ENCODE results near the gene SWT1. TPM values are rescaled to one million over a fixed set of nuclear protein-coding genes. Genes with fewer than 3 reads are reported as not detected.
A peak's percentile ranks its signal among the peaks of the same experiment; 100 is the strongest.

The SWT1 gene
- total RNA-seq, 1 experiment from 2014 or later = 2.7 TPM

- Mint-ChIP-seq H3K36me3 (ENCODE audit: insufficient read depth, unreplicated experiment) (peaks cover 9% of the 10 kb centered on the region), H3K4me3 (ENCODE audit: unreplicated experiment) (no peak overlapping the region), H3K4me1 (ENCODE audit: low read depth, unreplicated experiment) (peaks cover 13% of the 10 kb centered on the region), H3K27me3 (ENCODE audit: insufficient read depth, unreplicated experiment) (no peaks in the 10 kb centered on the region), H3K9me3 (ENCODE audit: unreplicated experiment) (no peaks in the 10 kb centered on the region), H3K27ac (ENCODE audit: unreplicated experiment) (no peak overlapping the region)
- BruUV-seq (replicated peaks) = no TSS peak
- H3K36me3 ChIP-seq (ENCODE audit: control insufficient read depth, insufficient read depth, low read length) = no peaks in the 10 kb centered on the region
- intact Hi-C loops (cut with micrococcal nuclease; ENCODE audit: unreplicated experiment) = no loop called here
- H3K4me1 ChIP-seq = peaks cover 16% of the 10 kb centered on the region
- ChIA-PET POLR2A (no interaction called here), CTCF (no interaction called here)
- no peaks in the 10 kb centered on the region for H3K27me3 ChIP-seq (replicated peaks; ENCODE audit: control insufficient read depth, insufficient read depth, low read length)
- no peak for DNase-seq
- H3K4me3 ChIP-seq (ENCODE audit: low read depth, low read length) = no peak overlapping the region
- TF ChIP-seq, protein P1, sequence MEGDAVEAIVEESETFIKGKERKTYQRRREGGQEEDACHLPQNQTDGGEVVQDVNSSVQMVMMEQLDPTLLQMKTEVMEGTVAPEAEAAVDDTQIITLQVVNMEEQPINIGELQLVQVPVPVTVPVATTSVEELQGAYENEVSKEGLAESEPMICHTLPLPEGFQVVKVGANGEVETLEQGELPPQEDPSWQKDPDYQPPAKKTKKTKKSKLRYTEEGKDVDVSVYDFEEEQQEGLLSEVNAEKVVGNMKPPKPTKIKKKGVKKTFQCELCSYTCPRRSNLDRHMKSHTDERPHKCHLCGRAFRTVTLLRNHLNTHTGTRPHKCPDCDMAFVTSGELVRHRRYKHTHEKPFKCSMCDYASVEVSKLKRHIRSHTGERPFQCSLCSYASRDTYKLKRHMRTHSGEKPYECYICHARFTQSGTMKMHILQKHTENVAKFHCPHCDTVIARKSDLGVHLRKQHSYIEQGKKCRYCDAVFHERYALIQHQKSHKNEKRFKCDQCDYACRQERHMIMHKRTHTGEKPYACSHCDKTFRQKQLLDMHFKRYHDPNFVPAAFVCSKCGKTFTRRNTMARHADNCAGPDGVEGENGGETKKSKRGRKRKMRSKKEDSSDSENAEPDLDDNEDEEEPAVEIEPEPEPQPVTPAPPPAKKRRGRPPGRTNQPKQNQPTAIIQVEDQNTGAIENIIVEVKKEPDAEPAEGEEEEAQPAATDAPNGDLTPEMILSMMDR (IDR thresholded peaks at IDR 0.05; ENCODE audit: insufficient read depth in 1 of 2, low read depth in 1 of 2, low read length in 1 of 2, severe bottlenecking in 1 of 2, unreplicated experiment in 1 of 2) = no peak
- H3K9me3 ChIP-seq = no peaks in the 10 kb centered on the region
Measured at GRCh38 chr1:185280589-185280988, 123.6 kb downstream of the SWT1 start.

DNA sequence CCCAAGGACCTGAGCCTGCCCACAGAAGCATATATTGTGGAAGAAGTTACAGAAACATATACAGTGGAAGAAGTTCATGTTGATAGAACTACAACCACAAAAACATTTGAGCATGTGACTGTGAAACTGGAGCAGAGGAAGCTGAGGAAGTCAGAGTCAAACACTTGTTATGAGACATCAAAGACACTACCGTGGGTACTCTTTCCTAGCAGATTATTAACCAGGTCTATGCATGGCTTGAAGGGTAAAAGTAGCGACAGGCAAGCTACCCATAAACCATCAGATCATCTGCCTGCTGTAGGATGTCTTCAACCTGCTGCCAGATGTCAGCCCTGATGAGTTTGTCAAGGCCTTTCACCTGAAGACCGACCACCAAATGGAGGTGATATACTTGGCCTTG lies 124.3 kb downstream of the SWT1 start:
- POLR2A ChIA-PET = no interaction called here
- Mint-ChIP-seq H3K4me3 (ENCODE audit: unreplicated experiment) (no peak overlapping the region), H3K9me3 (ENCODE audit: unreplicated experiment) (no peaks in the 10 kb centered on the region), H3K27me3 (ENCODE audit: insufficient read depth, unreplicated experiment) (no peaks in the 10 kb centered on the region), H3K27ac (ENCODE audit: unreplicated experiment) (no peak overlapping the region), H3K36me3 (ENCODE audit: insufficient read depth, unreplicated experiment) (peaks cover 9% of the 10 kb centered on the region), H3K4me1 (ENCODE audit: low read depth, unreplicated experiment) (peaks cover 13% of the 10 kb centered on the region)
- Histone ChIP-seq H3K9me3 (no peaks in the 10 kb centered on the region), H3K27me3 (replicated peaks; ENCODE audit: control insufficient read depth, insufficient read depth, low read length) (no peaks in the 10 kb centered on the region), H3K36me3 (ENCODE audit: control insufficient read depth, insufficient read depth, low read length) (no peaks in the 10 kb centered on the region), H3K4me3 (ENCODE audit: low read depth, low read length) (no peak overlapping the region), H3K4me1 (peaks cover 20% of the 10 kb centered on the region)
- intact Hi-C loops (cut with micrococcal nuclease; ENCODE audit: unreplicated experiment) = no loop called here
- CTCF ChIA-PET = no interaction called here
- BruUV-seq (replicated peaks) = no TSS peak
- TF ChIP-seq, protein P1 (IDR thresholded peaks at IDR 0.05; ENCODE audit: insufficient read depth in 1 of 2, low read depth in 1 of 2, low read length in 1 of 2, severe bottlenecking in 1 of 2, unreplicated experiment in 1 of 2) = no peak
- no peak for DNase-seq

- Mint-ChIP-seq H3K27ac (ENCODE audit: unreplicated experiment) (peak overlapping the region; percentile 66), H3K36me3 (ENCODE audit: insufficient read depth, unreplicated experiment) (peaks cover 9% of the 10 kb centered on the region), H3K4me1 (ENCODE audit: low read depth, unreplicated experiment) (peaks cover 13% of the 10 kb centered on the region), H3K9me3 (ENCODE audit: unreplicated experiment) (no peaks in the 10 kb centered on the region), H3K4me3 (ENCODE audit: unreplicated experiment) (no peak overlapping the region), H3K27me3 (ENCODE audit: insufficient read depth, unreplicated experiment) (no peaks in the 10 kb centered on the region)
- ChIA-PET CTCF (interaction anchor here (0.7 to 1.2 kb wide), 3 partner anchors 32 to 238 kb away, joined by 3 to 5 read pairs (median 4); partner anchors contain the start of gene IVNS1ABP), POLR2A (no interaction called here)
- Histone ChIP-seq H3K4me3 (ENCODE audit: low read depth, low read length) (no peak overlapping the region), H3K36me3 (ENCODE audit: control insufficient read depth, insufficient read depth, low read length) (no peaks in the 10 kb centered on the region), H3K27me3 (replicated peaks; ENCODE audit: control insufficient read depth, insufficient read depth, low read length) (no peaks in the 10 kb centered on the region), H3K9me3 (no peaks in the 10 kb centered on the region), H3K4me1 (peaks cover 20% of the 10 kb centered on the region)
- intact Hi-C loops (cut with micrococcal nuclease; ENCODE audit: unreplicated experiment) = no loop called here
- no peak for DNase-seq
- TF ChIP-seq, protein P1 (IDR thresholded peaks at IDR 0.05; ENCODE audit: insufficient read depth in 1 of 2, low read depth in 1 of 2, low read length in 1 of 2, severe bottlenecking in 1 of 2, unreplicated experiment in 1 of 2) = no peak
- BruUV-seq (replicated peaks) = no TSS peak
Measured at GRCh38 chr1:185284116-185284515, 127.1 kb downstream of the SWT1 start.

Data from Caco-2 (cell line).